Measurements from ENCODE around the gene KCNG2.

- TF ChIP-seq CTCF (IDR thresholded peaks at IDR 0.05): no peak
- no peak for TF ChIP-seq EZH2 (IDR thresholded peaks at IDR 0.05; ENCODE audit: borderline replicate concordance, insufficient read depth, low read depth, low read length, poor library complexity, severe bottlenecking)
Observed at GRCh38 chr18:79902075-79902474, 104.3 kb downstream of the KCNG2 start.
